H1 (cell line): ENCODE measurements around the gene PIGM.

Experiments
- BRCA1 ChIP-seq: IDR thresholded peaks from 2 replicates; pipeline ENCODE4 v1.6.1; 2012; ENCODE audit warnings: low read depth, low read length, improper control_type of control experiment
- EGR1 ChIP-seq: IDR thresholded peaks from 2 replicates; pipeline ENCODE4 v1.6.1; 2011; ENCODE audit warnings: low read depth, low read length, borderline replicate concordance
- SP2 ChIP-seq: IDR thresholded peaks from 2 replicates; pipeline ENCODE4 v1.6.1; 2012; ENCODE audit warnings: mild to moderate bottlenecking, low read length, inconsistent platforms
- TAF1 ChIP-seq: IDR thresholded peaks from 2 replicates; pipeline ENCODE4 v1.6.1; 2011; ENCODE audit warnings: mild to moderate bottlenecking, low read depth, low read length
- TEAD4 ChIP-seq: IDR thresholded peaks from 2 replicates; pipeline ENCODE4 v1.6.1; 2012; ENCODE audit warnings: low read depth, low read length, inconsistent platforms, mixed read lengths
- ZNF274 ChIP-seq: IDR thresholded peaks from 2 replicates; pipeline ENCODE4 v1.7.0; 2012; ENCODE audit warnings: low read length, borderline replicate concordance; ENCODE audit errors: extremely low read depth
- TF ChIP-seq, protein P1 (sequence below), 3 experiments: IDR thresholded peaks; 1 replicate in 2 of 3; 2 replicates in 1 of 3; pipeline versions ENCODE4 v1.5.1 to v1.6.1; 2011; ENCODE audit warnings: low read length in 3 of 3, mild to moderate bottlenecking in 3 of 3, inconsistent platforms in 2 of 3, low read depth in 1 of 3, moderate library complexity in 1 of 3; ENCODE audit not compliant: insufficient read depth in 1 of 3; ENCODE audit errors: control extremely low read depth in 1 of 3

DNA sequence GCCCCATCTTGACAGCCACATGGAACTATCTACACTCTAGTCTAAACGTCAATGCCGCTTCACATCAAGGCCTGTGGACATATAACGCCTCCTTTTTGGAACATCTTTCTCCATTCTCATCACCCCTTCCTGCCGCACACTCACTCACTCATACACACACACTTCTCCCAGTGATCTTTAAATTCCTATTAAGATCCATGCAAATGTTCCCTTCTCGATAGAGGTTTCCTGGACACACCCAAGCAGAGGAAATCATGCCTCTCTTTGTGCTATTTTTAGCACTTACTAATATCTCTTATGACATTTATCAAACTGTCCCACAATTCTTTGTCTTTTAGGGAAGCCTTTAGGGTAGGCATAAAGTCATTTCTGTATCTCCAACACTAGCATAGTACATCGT is 49.5 kb downstream of the PIGM start:
- TF ChIP-seq BRCA1 (no peak), TEAD4 (no peak), ZNF274 (no peak), TAF1 (no peak), EGR1 (no peak), SP2 (no peak)
- TF ChIP-seq, protein P1, sequence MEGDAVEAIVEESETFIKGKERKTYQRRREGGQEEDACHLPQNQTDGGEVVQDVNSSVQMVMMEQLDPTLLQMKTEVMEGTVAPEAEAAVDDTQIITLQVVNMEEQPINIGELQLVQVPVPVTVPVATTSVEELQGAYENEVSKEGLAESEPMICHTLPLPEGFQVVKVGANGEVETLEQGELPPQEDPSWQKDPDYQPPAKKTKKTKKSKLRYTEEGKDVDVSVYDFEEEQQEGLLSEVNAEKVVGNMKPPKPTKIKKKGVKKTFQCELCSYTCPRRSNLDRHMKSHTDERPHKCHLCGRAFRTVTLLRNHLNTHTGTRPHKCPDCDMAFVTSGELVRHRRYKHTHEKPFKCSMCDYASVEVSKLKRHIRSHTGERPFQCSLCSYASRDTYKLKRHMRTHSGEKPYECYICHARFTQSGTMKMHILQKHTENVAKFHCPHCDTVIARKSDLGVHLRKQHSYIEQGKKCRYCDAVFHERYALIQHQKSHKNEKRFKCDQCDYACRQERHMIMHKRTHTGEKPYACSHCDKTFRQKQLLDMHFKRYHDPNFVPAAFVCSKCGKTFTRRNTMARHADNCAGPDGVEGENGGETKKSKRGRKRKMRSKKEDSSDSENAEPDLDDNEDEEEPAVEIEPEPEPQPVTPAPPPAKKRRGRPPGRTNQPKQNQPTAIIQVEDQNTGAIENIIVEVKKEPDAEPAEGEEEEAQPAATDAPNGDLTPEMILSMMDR (IDR thresholded peaks at IDR 0.05; ENCODE audit: control extremely low read depth in 1 of 3, insufficient read depth in 1 of 3, low read depth in 1 of 3, low read length in 3 of 3): no peak
